HEK293T (cell line): ENCODE results near the gene MBOAT1.

Experiments used
- CTCF ChIA-PET: fragments of 350-600 bp; formaldehyde crosslinking; extraction: SDS; loops from one replicate; lab custom pipeline; 2021; ENCODE audit warnings: antibody characterized with exemption, inconsistent platforms; lab: Yijun Ruan, JAX
- POLR2A ChIA-PET: fragments of 350-600 bp; formaldehyde crosslinking; extraction: SDS; loops from one replicate; lab custom pipeline; 2020; ENCODE audit warnings: antibody characterized with exemption, inconsistent platforms; lab: Yijun Ruan, JAX
- DNase-seq: peaks from one replicate; pipeline ENCODE4 v3.0.0; 2012; ENCODE audit warnings: mixed read lengths; ENCODE audit errors: extremely low spot score
- ARNT ChIP-seq: fragments of 450-650 bp; IDR thresholded peaks from 2 replicates; pipeline ENCODE4 v1.6.1; 2017; ENCODE audit warnings: mild to moderate bottlenecking
- BHLHE40 ChIP-seq: fragments of 450-650 bp; IDR thresholded peaks from 2 replicates; pipeline ENCODE4 v1.6.1; 2016; ENCODE audit warnings: mild to moderate bottlenecking, moderate library complexity, borderline replicate concordance
- CTBP1 ChIP-seq: fragments of 450-650 bp; IDR thresholded peaks from 2 replicates; pipeline ENCODE4 v1.6.1; 2016; ENCODE audit warnings: borderline replicate concordance
- ELF4 ChIP-seq: fragments of 450-650 bp; IDR thresholded peaks from 2 replicates; pipeline ENCODE4 v1.6.1; 2017; ENCODE audit warnings: antibody characterized with exemption
- FOXA1 ChIP-seq: fragments of 450-650 bp; IDR thresholded peaks from 2 replicates; pipeline ENCODE4 v1.6.1; 2016; ENCODE audit warnings: mild to moderate bottlenecking
- FOXK2 ChIP-seq: fragments of 450-650 bp; IDR thresholded peaks from 2 replicates; pipeline ENCODE4 v1.6.1; 2016; ENCODE audit warnings: mild to moderate bottlenecking
- HDGF ChIP-seq: fragments of 450-650 bp; IDR thresholded peaks from 2 replicates; pipeline ENCODE4 v1.6.1; 2017; ENCODE audit warnings: antibody characterized with exemption, borderline replicate concordance
- L3MBTL2 ChIP-seq: fragments of 450-650 bp; conservative IDR thresholded peaks from 2 replicates; pipeline ENCODE4 v1.6.1; 2016; ENCODE audit warnings: mild to moderate bottlenecking
- LEF1 ChIP-seq: fragments of 450-650 bp; IDR thresholded peaks from 2 replicates; pipeline ENCODE4 v1.6.1; 2017; ENCODE audit warnings: mild to moderate bottlenecking, borderline replicate concordance
- NFRKB ChIP-seq: fragments of 450-650 bp; IDR thresholded peaks from 2 replicates; pipeline ENCODE4 v1.6.1; 2016; ENCODE audit warnings: mild to moderate bottlenecking, moderate library complexity
- SP1 ChIP-seq: fragments of 450-650 bp; IDR thresholded peaks from 2 replicates; pipeline ENCODE4 v1.6.1; 2017
- SUZ12 ChIP-seq: fragments of 450-650 bp; IDR thresholded peaks from 2 replicates; pipeline ENCODE4 v1.6.1; 2016; ENCODE audit warnings: mild to moderate bottlenecking
- TARDBP ChIP-seq: fragments of 450-650 bp; IDR thresholded peaks from 2 replicates; pipeline ENCODE4 v1.6.1; 2016
- ZNF384 ChIP-seq: fragments of 450-650 bp; IDR thresholded peaks from 2 replicates; pipeline ENCODE4 v1.6.1; 2016
- TF ChIP-seq, protein P1 (sequence below): fragments of 450-650 bp; IDR thresholded peaks from 2 replicates; pipeline ENCODE4 v1.6.1; 2016

Gene MBOAT1

DNA sequence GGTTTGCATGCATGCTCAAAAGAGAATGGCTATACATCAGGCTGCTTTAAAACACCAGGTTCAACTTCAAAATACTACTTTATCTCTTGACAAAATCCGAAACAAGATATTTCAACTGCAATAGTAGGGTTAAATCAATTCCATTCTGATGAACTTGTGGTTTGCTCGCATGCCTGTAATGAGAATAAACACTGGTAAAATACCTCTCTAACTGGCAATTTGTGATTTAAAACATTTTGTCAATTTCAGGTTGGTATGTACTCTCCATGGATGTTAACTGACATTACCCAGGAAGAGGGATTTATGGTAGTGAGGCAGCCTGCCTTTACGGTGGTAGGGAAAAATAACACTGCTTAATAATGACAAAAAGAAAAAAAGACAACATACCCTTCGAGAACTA lies 74.4 kb downstream of the MBOAT1 start:
- POLR2A ChIA-PET = no interaction called here
- CTCF ChIA-PET = no interaction called here
- TF ChIP-seq LEF1 = no peak
- DNase-seq = no peak

GRCh38 chr6:20137240-20137639 lies 75.0 kb downstream of the MBOAT1 start:
- TF ChIP-seq CTBP1 = no peak
- no peak for TF ChIP-seq NFRKB
- no peak for DNase-seq
- ChIA-PET CTCF (no interaction called here), POLR2A (no interaction called here)

- POLR2A ChIA-PET = no interaction called here
- TF ChIP-seq CTBP1 (no peak), TARDBP (no peak)
- DNase-seq = no peak
- CTCF ChIA-PET = interaction anchor here (1.2 to 1.5 kb wide), 2 partner anchors 9 to 17 kb away, joined by 3 to 5 read pairs; no protein-coding TSS in a partner anchor
Measured at GRCh38 chr6:20135677-20136268, 76.5 kb downstream of the MBOAT1 start.

DNA sequence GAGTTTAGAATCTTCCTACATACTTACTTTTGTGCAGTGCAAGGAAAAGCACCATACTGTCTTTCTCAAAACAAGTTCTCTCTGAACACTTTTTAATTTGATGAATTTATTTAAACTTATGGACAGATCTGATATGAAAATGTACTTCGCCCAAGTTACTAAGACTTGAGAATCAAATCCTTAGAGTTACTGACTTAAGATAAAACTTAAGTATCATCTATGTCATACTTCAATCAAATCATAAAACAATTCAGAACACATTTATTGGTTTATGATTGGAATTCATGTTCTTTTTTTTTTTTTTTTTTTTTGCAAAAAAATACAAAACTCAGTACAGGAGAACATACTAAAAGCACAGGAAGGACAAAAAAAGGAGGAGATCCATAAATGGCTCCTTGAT lies 77.7 kb downstream of the MBOAT1 start:
- no peak for DNase-seq
- CTCF ChIA-PET = interaction anchor here (0.6 to 0.7 kb wide), 2 partner anchors 9 to 531 kb away, joined by 3 read pairs; no protein-coding TSS in a partner anchor
- TF ChIP-seq ZNF384 (no peak), BHLHE40 (no peak), HDGF (no peak), ELF4 (no peak), L3MBTL2 (no peak), NFRKB (no peak)
- POLR2A ChIA-PET = no interaction called here

DNA sequence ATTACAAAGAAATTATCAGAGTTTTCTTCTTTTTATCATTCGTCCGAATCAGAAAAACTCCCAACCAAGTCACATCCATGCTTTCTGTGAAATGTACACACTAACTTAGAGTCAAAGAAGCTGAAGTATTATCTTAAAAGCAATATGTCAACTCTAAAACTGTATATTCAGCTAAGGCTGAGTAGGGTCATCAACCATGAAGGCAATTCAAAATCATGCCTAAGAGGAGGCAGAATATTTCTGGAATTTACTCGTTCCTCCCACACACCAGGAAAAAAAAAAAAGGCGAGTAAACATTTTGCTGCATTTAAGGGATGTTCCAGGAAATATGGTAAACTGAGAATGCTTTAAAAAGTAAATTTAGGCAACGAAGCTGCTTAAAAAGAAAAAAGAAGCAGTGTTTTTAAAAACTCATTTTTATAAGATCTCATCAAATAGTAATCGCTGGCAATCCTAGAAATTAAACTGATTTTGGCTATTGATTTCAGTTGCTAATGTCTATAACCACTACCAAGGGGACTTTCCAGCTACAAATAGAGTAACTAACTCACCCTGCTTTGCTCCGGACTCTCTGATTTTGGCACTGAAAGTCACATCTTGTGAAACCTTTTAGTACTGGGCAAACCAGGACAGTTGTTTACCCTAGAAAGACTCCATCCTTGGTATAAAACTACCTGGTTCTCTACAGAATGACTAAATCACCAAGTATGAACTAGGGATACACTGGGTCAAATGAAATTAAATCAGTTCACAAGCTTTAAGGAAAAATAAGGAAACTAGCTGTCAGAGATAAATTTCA lies 82.8 kb downstream of the MBOAT1 start:
- TF ChIP-seq CTBP1 (no peak), L3MBTL2 (no peak), BHLHE40 (no peak), ELF4 (no peak), LEF1 (no peak), SP1 (no peak), NFRKB (no peak)
- TF ChIP-seq, protein P1, sequence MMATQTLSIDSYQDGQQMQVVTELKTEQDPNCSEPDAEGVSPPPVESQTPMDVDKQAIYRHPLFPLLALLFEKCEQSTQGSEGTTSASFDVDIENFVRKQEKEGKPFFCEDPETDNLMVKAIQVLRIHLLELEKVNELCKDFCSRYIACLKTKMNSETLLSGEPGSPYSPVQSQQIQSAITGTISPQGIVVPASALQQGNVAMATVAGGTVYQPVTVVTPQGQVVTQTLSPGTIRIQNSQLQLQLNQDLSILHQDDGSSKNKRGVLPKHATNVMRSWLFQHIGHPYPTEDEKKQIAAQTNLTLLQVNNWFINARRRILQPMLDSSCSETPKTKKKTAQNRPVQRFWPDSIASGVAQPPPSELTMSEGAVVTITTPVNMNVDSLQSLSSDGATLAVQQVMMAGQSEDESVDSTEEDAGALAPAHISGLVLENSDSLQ = no peak
- ChIA-PET POLR2A (interaction anchor here (1.3 kb wide), 1 partner anchor 84 kb away, joined by 4 read pairs; no protein-coding TSS in a partner anchor), CTCF (interaction anchor here (0.6 to 1.2 kb wide), 4 partner anchors 10 to 501 kb away, joined by 3 to 6 read pairs (median 3); no protein-coding TSS in a partner anchor)
- no peak for DNase-seq

DNA sequence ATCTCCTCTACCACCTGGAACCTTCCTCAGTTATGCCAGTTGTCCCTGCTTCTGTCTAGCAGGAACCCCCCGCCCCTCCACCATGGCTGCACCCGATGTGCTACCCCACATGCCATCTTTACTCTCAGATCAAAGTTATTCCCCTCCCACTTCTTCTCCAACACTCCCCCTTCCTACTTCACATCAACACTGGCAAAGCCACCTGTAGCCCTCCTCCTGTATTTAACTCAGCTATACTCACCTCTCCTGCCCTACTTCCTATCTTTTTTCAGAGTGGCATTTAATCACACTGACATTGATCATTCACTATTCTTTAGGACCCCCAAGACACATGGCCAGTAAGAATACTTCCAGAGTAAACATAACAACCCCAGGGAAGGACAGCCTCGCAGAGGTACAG lies 84.3 kb downstream of the MBOAT1 start:
- POLR2A ChIA-PET = no interaction called here
- CTCF ChIA-PET = interaction anchor here (0.6 to 2.8 kb wide), 9 partner anchors 9 to 223 kb away, joined by 3 to 36 read pairs (median 11); no protein-coding TSS in a partner anchor
- DNase-seq = no peak
- no peak for TF ChIP-seq CTBP1
- TF ChIP-seq NFRKB = no peak
- TF ChIP-seq ZNF384 = no peak
- TF ChIP-seq TARDBP = no peak
- TF ChIP-seq L3MBTL2 = no peak
- TF ChIP-seq FOXK2 = no peak

- DNase-seq = peak; percentile 78
- no peak for TF ChIP-seq CTBP1
- TF ChIP-seq L3MBTL2 = no peak
- no peak for TF ChIP-seq FOXK2
- no peak for TF ChIP-seq SP1
- no peak for TF ChIP-seq SUZ12
- no peak for TF ChIP-seq FOXA1
- no peak for TF ChIP-seq ELF4
- no peak for TF ChIP-seq NFRKB
- ChIA-PET CTCF (interaction anchor here (0.6 to 2.8 kb wide), 30 partner anchors 8 to 325 kb away, joined by 3 to 36 read pairs (median 3); partner anchors contain the start of gene MBOAT1), POLR2A (no interaction called here)
Measured at GRCh38 chr6:20126789-20127653, 85.2 kb downstream of the MBOAT1 start.

DNA sequence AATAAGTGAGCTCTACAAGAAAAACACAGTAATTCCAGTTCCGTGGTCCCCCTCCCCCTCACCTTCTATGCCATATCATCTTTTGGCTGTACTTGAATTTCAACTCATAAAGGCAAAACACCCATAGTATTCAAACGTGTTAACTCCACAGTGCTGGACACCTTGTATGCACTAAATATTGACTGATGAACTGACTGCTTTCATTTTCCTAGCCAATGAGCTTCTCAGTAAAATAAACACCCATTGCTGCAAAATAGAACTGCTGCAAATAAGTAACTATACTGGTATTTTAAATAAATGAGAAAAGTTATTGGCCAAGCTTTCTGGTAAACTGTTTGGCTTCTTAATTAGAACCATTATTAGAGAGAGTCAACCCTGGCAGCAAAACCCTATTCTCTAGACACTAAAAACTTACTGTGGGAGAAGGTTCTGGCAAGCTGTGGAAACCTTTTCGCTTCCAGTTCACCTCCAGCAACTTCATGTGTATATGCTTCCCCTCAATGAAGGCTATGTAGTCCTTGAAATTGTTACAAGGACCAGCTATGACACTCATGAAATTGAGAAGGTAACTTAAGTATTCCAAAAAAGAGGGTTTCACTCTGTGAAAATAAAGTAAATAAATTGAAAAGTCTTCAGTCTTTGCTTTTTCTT lies 86.0 kb downstream of the MBOAT1 start:
- no peak for TF ChIP-seq FOXK2
- no peak for TF ChIP-seq CTBP1
- TF ChIP-seq ARNT = no peak
- no peak for TF ChIP-seq ELF4
- no peak for TF ChIP-seq LEF1
- TF ChIP-seq NFRKB = no peak
- TF ChIP-seq TARDBP = no peak
- POLR2A ChIA-PET = no interaction called here
- CTCF ChIA-PET = interaction anchor here (0.6 to 2.8 kb wide), 25 partner anchors 8 to 302 kb away, joined by 3 to 36 read pairs (median 4); partner anchors contain the start of gene MBOAT1

More for the DNA sequence above, 86.0 kb downstream of the MBOAT1 start:
- no peak for DNase-seq
